Measurements from ENCODE around the gene EP400.

The EP400 gene

DNA sequence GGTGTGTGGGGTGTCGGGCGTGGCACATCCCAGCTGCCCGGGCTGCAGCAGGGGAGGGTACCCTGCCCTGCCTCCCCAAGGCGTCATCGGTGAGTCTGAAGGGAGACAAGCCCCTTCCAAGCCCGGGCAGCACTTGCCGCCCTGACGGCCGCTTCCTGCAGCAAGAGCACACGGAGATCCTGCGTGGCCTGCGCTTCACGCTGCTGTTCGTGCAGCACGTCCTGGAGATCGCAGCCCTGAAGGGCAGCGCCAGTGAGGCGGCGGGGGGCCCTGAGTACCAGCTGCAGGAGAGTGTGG, 30.7 kb upstream of the EP400 start (continued):
- TF ChIP-seq, protein P1, sequence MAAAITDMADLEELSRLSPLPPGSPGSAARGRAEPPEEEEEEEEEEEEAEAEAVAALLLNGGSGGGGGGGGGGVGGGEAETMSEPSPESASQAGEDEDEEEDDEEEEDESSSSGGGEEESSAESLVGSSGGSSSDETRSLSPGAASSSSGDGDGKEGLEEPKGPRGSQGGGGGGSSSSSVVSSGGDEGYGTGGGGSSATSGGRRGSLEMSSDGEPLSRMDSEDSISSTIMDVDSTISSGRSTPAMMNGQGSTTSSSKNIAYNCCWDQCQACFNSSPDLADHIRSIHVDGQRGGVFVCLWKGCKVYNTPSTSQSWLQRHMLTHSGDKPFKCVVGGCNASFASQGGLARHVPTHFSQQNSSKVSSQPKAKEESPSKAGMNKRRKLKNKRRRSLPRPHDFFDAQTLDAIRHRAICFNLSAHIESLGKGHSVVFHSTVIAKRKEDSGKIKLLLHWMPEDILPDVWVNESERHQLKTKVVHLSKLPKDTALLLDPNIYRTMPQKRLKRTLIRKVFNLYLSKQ (tag by site-specific recombination; IDR thresholded peaks at IDR 0.05; ENCODE audit: borderline replicate concordance) = no peak
- peak; percentile 81 for TF ChIP-seq KLF8 (tag by site-specific recombination; IDR thresholded peaks at IDR 0.05)

DNA sequence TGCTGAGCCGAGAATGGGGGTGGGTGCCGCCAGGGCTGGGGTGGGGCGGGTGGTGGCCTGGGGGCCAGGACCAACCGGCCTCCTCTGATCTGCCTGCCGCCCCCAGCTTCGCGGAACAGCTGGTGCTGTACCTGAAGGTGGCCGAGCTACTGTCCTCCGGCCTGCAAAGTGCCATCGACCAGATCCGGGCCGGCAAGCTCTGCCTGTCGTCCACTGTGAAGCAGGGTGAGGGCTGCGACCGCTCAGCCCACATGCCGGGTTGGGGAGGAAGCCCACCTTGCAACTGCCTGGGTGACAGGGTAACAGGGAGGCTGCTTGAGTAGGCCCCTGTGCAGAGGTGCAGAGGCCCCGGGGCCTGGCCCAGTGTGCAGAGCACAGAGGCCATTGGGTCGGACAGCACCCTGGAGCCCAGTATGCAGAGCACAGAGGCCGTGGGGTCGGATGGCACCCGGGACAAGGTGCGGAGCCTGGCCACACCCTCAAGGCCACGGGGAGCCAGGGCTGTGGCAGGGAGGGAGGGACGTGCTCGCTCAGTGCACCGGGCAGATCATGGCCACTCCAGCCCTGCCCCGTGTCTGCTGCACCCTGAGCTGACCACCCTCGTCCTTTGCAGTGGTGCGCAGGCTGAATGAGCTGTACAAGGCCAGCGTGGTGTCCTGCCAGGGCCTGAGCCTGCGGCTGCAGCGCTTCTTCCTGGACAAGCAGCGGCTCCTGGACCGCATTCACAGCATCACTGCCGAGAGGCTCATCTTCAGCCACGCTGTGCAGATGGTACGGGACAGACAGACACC, 30.2 kb upstream of the EP400 start:
- POLR2A ChIA-PET = interaction anchor here (0.6 kb wide), 1 partner anchor 186 kb away, joined by 3 read pairs; no protein-coding TSS in a partner anchor
- H3K27ac ChIP-seq (ENCODE audit: extremely low read depth, low read depth, low read length) = no peak overlapping the region
- H3K4me1 ChIP-seq (ENCODE audit: control insufficient read depth, insufficient read depth, low read length) = no peaks in the 10 kb centered on the region
- peaks cover 0 to 76% of the 10 kb centered on the region in 2 experiments; a peak in 2 of 3 replicates for H3K36me3 ChIP-seq (ENCODE audit: control insufficient read depth in 2 of 2, insufficient read depth in 1 of 2, low read length in 2 of 2)
- H3K4me3 ChIP-seq (ENCODE audit: low read depth, low read length) = no peak overlapping the region
- CTCF ChIA-PET = no interaction called here
- TF ChIP-seq ZNF747 (tag by site-specific recombination; IDR thresholded peaks at IDR 0.05) (no peak), ZNF138 (tag by site-specific recombination; IDR thresholded peaks at IDR 0.05; ENCODE audit: borderline replicate concordance) (no peak), PRDM1 (tag by site-specific recombination; IDR thresholded peaks at IDR 0.05) (no peak), ZNF114 (tag by site-specific recombination; IDR thresholded peaks at IDR 0.05) (no peak), MEIS1 (CRISPR knock-in tag; IDR thresholded peaks at IDR 0.05; ENCODE audit: borderline replicate concordance) (no peak), ZNF610 (tag by site-specific recombination; IDR thresholded peaks at IDR 0.05; ENCODE audit: borderline replicate concordance) (no peak)
- H3K9me3 ChIP-seq (ENCODE audit: control insufficient read depth, insufficient read depth, low read depth, low read length) = no peaks in the 10 kb centered on the region

DNA sequence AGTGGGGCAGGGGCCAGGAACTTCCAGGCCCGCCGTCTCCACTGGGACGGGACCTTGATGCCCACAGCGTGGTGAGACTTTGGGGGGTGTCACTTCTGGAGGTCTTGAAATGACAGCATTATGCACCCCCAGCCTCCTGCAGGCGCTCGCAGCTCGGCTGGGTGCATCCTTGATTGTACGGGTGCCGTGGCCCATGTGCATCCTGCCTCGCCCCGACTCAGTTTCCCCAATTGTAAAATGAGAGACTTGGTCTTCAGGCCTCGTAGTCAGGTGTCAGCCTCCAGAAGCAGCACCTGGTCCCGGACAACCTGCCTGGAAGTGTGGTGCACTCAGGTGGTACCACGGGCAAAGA, 29.6 kb upstream of the EP400 start:
- ChIA-PET POLR2A (no interaction called here), CTCF (no interaction called here)
- Histone ChIP-seq H3K9me3 (ENCODE audit: control insufficient read depth, insufficient read depth, low read depth, low read length) (no peaks in the 10 kb centered on the region), H3K4me1 (ENCODE audit: control insufficient read depth, insufficient read depth, low read length) (no peaks in the 10 kb centered on the region), H3K36me3 (ENCODE audit: control insufficient read depth in 2 of 2, insufficient read depth in 1 of 2, low read length in 2 of 2) (peaks cover 0 to 70% of the 10 kb centered on the region in 2 experiments; a peak in 2 of 3 replicates), H3K4me3 (ENCODE audit: low read depth, low read length) (no peak overlapping the region), H3K27ac (ENCODE audit: extremely low read depth, low read depth, low read length) (no peak overlapping the region)
- TF ChIP-seq ZNF23 (tag by site-specific recombination; IDR thresholded peaks at IDR 0.05; ENCODE audit: borderline replicate concordance) (no peak), ZNF473 (tag by site-specific recombination; IDR thresholded peaks at IDR 0.05) (no peak), GLI4 (tag by site-specific recombination; IDR thresholded peaks at IDR 0.05) (no peak), SP2 (tag by site-specific recombination; IDR thresholded peaks at IDR 0.05) (no peak), ZXDB (tag by site-specific recombination; IDR thresholded peaks at IDR 0.05) (no peak), ZNF211 (tag by site-specific recombination; IDR thresholded peaks at IDR 0.05; ENCODE audit: low read depth) (no peak), BCL11B (tag by site-specific recombination; IDR thresholded peaks at IDR 0.05; ENCODE audit: low read depth) (no peak), ZNF596 (tag by site-specific recombination; IDR thresholded peaks at IDR 0.05) (no peak), ZNF423 (tag by site-specific recombination; IDR thresholded peaks at IDR 0.05) (no peak), GFI1B (tag by site-specific recombination; IDR thresholded peaks at IDR 0.05) (no peak), ZNF560 (tag by site-specific recombination; IDR thresholded peaks at IDR 0.05; ENCODE audit: borderline replicate concordance) (no peak)
- TF ChIP-seq, protein P2, sequence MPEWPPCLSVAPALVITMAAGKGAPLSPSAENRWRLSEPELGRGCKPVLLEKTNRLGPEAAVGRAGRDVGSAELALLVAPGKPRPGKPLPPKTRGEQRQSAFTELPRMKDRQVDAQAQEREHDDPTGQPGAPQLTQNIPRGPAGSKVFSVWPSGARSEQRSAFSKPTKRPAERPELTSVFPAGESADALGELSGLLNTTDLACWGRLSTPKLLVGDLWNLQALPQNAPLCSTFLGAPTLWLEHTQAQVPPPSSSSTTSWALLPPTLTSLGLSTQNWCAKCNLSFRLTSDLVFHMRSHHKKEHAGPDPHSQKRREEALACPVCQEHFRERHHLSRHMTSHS (tag by site-specific recombination; IDR thresholded peaks at IDR 0.05) = no peak
- TF ChIP-seq, protein P3, sequence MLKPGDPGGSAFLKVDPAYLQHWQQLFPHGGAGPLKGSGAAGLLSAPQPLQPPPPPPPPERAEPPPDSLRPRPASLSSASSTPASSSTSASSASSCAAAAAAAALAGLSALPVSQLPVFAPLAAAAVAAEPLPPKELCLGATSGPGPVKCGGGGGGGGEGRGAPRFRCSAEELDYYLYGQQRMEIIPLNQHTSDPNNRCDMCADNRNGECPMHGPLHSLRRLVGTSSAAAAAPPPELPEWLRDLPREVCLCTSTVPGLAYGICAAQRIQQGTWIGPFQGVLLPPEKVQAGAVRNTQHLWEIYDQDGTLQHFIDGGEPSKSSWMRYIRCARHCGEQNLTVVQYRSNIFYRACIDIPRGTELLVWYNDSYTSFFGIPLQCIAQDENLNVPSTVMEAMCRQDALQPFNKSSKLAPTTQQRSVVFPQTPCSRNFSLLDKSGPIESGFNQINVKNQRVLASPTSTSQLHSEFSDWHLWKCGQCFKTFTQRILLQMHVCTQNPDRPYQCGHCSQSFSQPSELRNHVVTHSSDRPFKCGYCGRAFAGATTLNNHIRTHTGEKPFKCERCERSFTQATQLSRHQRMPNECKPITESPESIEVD (tag by site-specific recombination; IDR thresholded peaks at IDR 0.05) = no peak
- TF ChIP-seq, protein P4, sequence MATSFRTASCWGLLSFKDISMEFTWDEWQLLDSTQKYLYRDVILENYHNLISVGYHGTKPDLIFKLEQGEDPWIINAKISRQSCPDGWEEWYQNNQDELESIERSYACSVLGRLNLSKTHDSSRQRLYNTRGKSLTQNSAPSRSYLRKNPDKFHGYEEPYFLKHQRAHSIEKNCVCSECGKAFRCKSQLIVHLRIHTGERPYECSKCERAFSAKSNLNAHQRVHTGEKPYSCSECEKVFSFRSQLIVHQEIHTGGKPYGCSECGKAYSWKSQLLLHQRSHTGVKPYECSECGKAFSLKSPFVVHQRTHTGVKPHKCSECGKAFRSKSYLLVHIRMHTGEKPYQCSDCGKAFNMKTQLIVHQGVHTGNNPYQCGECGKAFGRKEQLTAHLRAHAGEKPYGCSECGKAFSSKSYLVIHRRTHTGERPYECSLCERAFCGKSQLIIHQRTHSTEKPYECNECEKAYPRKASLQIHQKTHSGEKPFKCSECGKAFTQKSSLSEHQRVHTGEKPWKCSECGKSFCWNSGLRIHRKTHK (tag by site-specific recombination; IDR thresholded peaks at IDR 0.05) = no peak
- TF ChIP-seq, protein P5, sequence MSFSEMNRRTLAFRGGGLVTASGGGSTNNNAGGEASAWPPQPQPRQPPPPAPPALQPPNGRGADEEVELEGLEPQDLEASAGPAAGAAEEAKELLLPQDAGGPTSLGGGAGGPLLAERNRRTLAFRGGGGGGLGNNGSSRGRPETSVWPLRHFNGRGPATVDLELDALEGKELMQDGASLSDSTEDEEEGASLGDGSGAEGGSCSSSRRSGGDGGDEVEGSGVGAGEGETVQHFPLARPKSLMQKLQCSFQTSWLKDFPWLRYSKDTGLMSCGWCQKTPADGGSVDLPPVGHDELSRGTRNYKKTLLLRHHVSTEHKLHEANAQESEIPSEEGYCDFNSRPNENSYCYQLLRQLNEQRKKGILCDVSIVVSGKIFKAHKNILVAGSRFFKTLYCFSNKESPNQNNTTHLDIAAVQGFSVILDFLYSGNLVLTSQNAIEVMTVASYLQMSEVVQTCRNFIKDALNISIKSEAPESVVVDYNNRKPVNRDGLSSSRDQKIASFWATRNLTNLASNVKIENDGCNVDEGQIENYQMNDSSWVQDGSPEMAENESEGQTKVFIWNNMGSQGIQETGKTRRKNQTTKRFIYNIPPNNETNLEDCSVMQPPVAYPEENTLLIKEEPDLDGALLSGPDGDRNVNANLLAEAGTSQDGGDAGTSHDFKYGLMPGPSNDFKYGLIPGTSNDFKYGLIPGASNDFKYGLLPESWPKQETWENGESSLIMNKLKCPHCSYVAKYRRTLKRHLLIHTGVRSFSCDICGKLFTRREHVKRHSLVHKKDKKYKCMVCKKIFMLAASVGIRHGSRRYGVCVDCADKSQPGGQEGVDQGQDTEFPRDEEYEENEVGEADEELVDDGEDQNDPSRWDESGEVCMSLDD (tag by site-specific recombination; IDR thresholded peaks at IDR 0.05) = no peak
